ENCODE measurements around the gene ITGA4.
A peak's percentile ranks its signal among the peaks of the same experiment; 100 is the strongest.

ITGA4 gene

DNA sequence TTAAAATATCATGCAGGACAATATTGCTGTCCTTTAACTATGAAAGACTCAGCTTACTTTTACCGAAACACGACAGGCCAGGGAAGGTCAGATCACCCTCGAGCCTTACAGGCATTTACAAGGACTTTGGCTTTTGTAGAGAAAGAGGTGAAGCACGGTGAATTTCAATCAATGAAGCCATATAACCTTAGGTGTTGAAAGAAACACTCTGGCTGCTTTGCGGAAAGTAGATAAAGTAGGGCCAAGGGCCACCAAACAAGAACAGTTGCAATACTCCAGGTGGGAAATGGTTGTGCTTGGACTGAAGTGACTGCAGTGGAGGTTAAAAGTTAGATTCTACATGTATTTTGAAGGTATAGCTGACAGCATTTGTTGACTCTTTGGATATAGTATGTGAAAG lies 119.2 kb downstream of the ITGA4 start:
- Histone ChIP-seq H3K4me3 (ENCODE audit: low read length, poor library complexity, severe bottlenecking) (no peak overlapping the region), H3F3A (ENCODE audit: low read depth) (no peaks in the 10 kb centered on the region), H2AFZ (ENCODE audit: low read length) (no peak overlapping the region), H3K27me3 (ENCODE audit: insufficient read depth, low read length, poor library complexity, severe bottlenecking) (no peaks in the 10 kb centered on the region), H3K79me2 (ENCODE audit: insufficient read depth, low read length) (no peaks in the 10 kb centered on the region), H3K9me2 (replicated peaks; ENCODE audit: low read depth, low read length) (no peaks in the 10 kb centered on the region), H4K20me1 (ENCODE audit: insufficient read depth, low read length, poor library complexity, severe bottlenecking) (no peaks in the 10 kb centered on the region), H3K9me3 (ENCODE audit: insufficient read depth, low read depth, low read length) (no peaks in the 10 kb centered on the region), H3K36me3 (ENCODE audit: insufficient read depth, low read length) (no peaks in the 10 kb centered on the region), H3K9ac (ENCODE audit: low read depth, low read length, poor library complexity, severe bottlenecking) (no peak overlapping the region), H3K4me2 (ENCODE audit: low read depth, low read length, poor library complexity, severe bottlenecking) (no peak overlapping the region), H3K4me1 (ENCODE audit: insufficient read depth, low read length, poor library complexity, severe bottlenecking) (peaks cover 8% of the 10 kb centered on the region)
- TF ChIP-seq EZH2phosphoT487 (IDR thresholded peaks at IDR 0.05; ENCODE audit: borderline replicate concordance) = no peak
- TF ChIP-seq, protein P1, sequence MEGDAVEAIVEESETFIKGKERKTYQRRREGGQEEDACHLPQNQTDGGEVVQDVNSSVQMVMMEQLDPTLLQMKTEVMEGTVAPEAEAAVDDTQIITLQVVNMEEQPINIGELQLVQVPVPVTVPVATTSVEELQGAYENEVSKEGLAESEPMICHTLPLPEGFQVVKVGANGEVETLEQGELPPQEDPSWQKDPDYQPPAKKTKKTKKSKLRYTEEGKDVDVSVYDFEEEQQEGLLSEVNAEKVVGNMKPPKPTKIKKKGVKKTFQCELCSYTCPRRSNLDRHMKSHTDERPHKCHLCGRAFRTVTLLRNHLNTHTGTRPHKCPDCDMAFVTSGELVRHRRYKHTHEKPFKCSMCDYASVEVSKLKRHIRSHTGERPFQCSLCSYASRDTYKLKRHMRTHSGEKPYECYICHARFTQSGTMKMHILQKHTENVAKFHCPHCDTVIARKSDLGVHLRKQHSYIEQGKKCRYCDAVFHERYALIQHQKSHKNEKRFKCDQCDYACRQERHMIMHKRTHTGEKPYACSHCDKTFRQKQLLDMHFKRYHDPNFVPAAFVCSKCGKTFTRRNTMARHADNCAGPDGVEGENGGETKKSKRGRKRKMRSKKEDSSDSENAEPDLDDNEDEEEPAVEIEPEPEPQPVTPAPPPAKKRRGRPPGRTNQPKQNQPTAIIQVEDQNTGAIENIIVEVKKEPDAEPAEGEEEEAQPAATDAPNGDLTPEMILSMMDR (conservative IDR thresholded peaks at IDR 0.05; ENCODE audit: low read length) = no peak

DNA sequence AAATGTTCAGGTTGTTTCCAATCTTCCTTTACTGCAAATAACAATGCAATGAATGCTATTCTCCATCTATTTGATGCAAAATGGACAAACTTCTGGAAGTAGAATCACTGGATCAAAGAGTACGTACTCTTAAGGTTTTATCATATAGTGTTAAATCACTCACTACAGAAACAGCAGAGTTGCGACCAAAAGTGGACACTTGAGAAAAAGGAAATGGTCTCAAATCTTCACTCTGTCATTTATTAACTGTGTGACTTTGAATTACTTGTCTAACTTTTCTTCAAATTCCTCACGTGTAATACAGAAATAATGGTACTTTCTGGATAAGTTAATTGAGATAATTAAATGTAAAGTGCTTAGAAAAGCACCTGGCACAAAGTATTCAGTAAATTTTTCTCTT lies 121.6 kb downstream of the ITGA4 start:
- no peaks in the 10 kb centered on the region for H3K27me3 ChIP-seq (ENCODE audit: insufficient read depth, low read length, poor library complexity, severe bottlenecking)
- H3K9me3 ChIP-seq (ENCODE audit: insufficient read depth, low read depth, low read length) = no peaks in the 10 kb centered on the region
- H2AFZ ChIP-seq (ENCODE audit: low read length) = no peak overlapping the region
- TF ChIP-seq, protein P1 (conservative IDR thresholded peaks at IDR 0.05; ENCODE audit: low read length) = no peak
- TF ChIP-seq EZH2phosphoT487 (IDR thresholded peaks at IDR 0.05; ENCODE audit: borderline replicate concordance) = no peak
- H3K4me2 ChIP-seq (ENCODE audit: low read depth, low read length, poor library complexity, severe bottlenecking) = no peak overlapping the region
- no peaks in the 10 kb centered on the region for H4K20me1 ChIP-seq (ENCODE audit: insufficient read depth, low read length, poor library complexity, severe bottlenecking)
- no peak overlapping the region for H3K4me3 ChIP-seq (ENCODE audit: low read length, poor library complexity, severe bottlenecking)
- no peaks in the 10 kb centered on the region for H3F3A ChIP-seq (ENCODE audit: low read depth)
- H3K79me2 ChIP-seq (ENCODE audit: insufficient read depth, low read length) = no peaks in the 10 kb centered on the region
- H3K36me3 ChIP-seq (ENCODE audit: insufficient read depth, low read length) = no peaks in the 10 kb centered on the region
- no peaks in the 10 kb centered on the region for H3K9me2 ChIP-seq (replicated peaks; ENCODE audit: low read depth, low read length)
- H3K4me1 ChIP-seq (ENCODE audit: insufficient read depth, low read length, poor library complexity, severe bottlenecking) = peaks cover 8% of the 10 kb centered on the region
- H3K9ac ChIP-seq (ENCODE audit: low read depth, low read length, poor library complexity, severe bottlenecking) = no peak overlapping the region

DNA sequence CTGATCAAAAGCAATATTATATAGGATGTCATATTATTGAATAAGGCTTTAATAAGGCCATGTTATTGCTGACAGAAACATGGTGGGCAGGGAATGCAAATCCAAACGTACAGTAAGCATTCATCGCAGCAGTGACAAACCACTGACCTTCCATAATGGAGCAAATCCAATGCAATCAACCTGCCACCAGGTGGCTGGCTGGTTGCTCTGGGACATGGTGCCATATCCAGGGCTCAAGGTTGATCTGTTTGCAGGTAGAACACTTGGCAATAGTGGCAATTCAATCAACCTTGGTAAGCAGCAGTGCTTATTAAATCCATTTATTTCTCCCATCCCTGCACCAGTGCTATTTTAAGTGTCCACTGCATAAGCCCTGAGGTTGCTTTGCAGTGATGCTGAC lies 124.3 kb downstream of the ITGA4 start:
- no peaks in the 10 kb centered on the region for H3K79me2 ChIP-seq (ENCODE audit: insufficient read depth, low read length)
- TF ChIP-seq EZH2phosphoT487 (IDR thresholded peaks at IDR 0.05; ENCODE audit: borderline replicate concordance) = no peak
- TF ChIP-seq, protein P1 (conservative IDR thresholded peaks at IDR 0.05; ENCODE audit: low read length) = peak; percentile 51
- no peaks in the 10 kb centered on the region for H3K9me2 ChIP-seq (replicated peaks; ENCODE audit: low read depth, low read length)
- H3K27me3 ChIP-seq (ENCODE audit: insufficient read depth, low read length, poor library complexity, severe bottlenecking) = no peaks in the 10 kb centered on the region
- H3K4me2 ChIP-seq (ENCODE audit: low read depth, low read length, poor library complexity, severe bottlenecking) = no peak overlapping the region
- peaks cover 10% of the 10 kb centered on the region for H3K4me1 ChIP-seq (ENCODE audit: insufficient read depth, low read length, poor library complexity, severe bottlenecking)
- no peak overlapping the region for H3K9ac ChIP-seq (ENCODE audit: low read depth, low read length, poor library complexity, severe bottlenecking)
- no peaks in the 10 kb centered on the region for H3F3A ChIP-seq (ENCODE audit: low read depth)
- H3K36me3 ChIP-seq (ENCODE audit: insufficient read depth, low read length) = no peaks in the 10 kb centered on the region
- H2AFZ ChIP-seq (ENCODE audit: low read length) = no peak overlapping the region
- no peaks in the 10 kb centered on the region for H3K9me3 ChIP-seq (ENCODE audit: insufficient read depth, low read depth, low read length)
- H3K4me3 ChIP-seq (ENCODE audit: low read length, poor library complexity, severe bottlenecking) = no peak overlapping the region
- H4K20me1 ChIP-seq (ENCODE audit: insufficient read depth, low read length, poor library complexity, severe bottlenecking) = no peaks in the 10 kb centered on the region
